A549 (cell line): Measurements from ENCODE around the gene SYT13. TPM values are rescaled to one million over a fixed set of nuclear protein-coding genes. Genes with fewer than 3 reads are reported as not detected.

Source experiments
- ATAC-seq, 2 experiments: fragments of 200-7000 bp in 1 of 2; fragments of >200 bp in 1 of 2; cut with Nextera tagmentation in 1 of 2; cut with Tn5 transposase in 1 of 2; 3 replicates each; pipeline versions ENCODE4 v1.8.0 to v1.9.1; 2018 to 2020; ENCODE audit warnings: mild to moderate bottlenecking in 1 of 2, moderate library complexity in 1 of 2
- CTCF ChIA-PET: fragments of 300-600 bp; sonication (Branson Sonifier 250); formaldehyde crosslinking; extraction: SDS; loops from one replicate; lab custom pipeline; 2021; ENCODE audit warnings: antibody characterized with exemption, inconsistent platforms; lab: Yijun Ruan, JAX
- POLR2A ChIA-PET: fragments of 350-600 bp; formaldehyde crosslinking; extraction: SDS; loops from one replicate; lab custom pipeline; 2021; ENCODE audit warnings: antibody characterized with exemption, inconsistent platforms; lab: Yijun Ruan, JAX
- DNase-seq, 2 experiments: peaks; one replicate each; pipeline versions ENCODE4 v3.0.0 to v3.0.0-alpha.2; 2011 to 2016; ENCODE audit warnings: low read depth in 1 of 2, low spot score in 1 of 2
- FAIRE-seq: peaks from 2 replicates; lab custom pipeline; 2011; peaks lifted over from hg19 to GRCh38; lab: Jason Lieb, UNC
- H3K27ac ChIP-seq, 2 experiments: fragments of >200 bp; sonication (Bioruptor Twin); formaldehyde crosslinking; 3 replicates each; pipeline ENCODE4 v1.5.1; 2016 to 2017
- H3K4me1 ChIP-seq: fragments of >200 bp; sonication (Bioruptor Twin); formaldehyde crosslinking; 3 replicates; pipeline ENCODE4 v1.6.1; 2016
- H3K4me2 ChIP-seq: fragments of >200 bp; sonication (Bioruptor Twin); formaldehyde crosslinking; 3 replicates; pipeline ENCODE4 v1.6.1; 2016
- H3K4me3 ChIP-seq: fragments of >200 bp; sonication (Bioruptor Twin); formaldehyde crosslinking; 3 replicates; pipeline ENCODE4 v1.5.1; 2016
- H3K9me3 ChIP-seq: fragments of >200 bp; sonication (Bioruptor Twin); formaldehyde crosslinking; 3 replicates; pipeline ENCODE4 v1.6.1; 2016
- BCL3 ChIP-seq: fragments of >200 bp; sonication (Bioruptor Twin); formaldehyde crosslinking; IDR thresholded peaks from 3 replicates; pipeline ENCODE4 v1.6.1; 2016
- CHD4 ChIP-seq: fragments of 200-600 bp; sonication (generic); IDR thresholded peaks from 2 replicates; pipeline ENCODE4 v1.6.1; 2016; ENCODE audit warnings: antibody characterized with exemption, mild to moderate bottlenecking, borderline replicate concordance
- FOSB ChIP-seq: fragments of 250-450 bp; sonication (Bioruptor Pico); IDR thresholded peaks from 2 replicates; pipeline ENCODE4 v1.5.0; 2020; ENCODE audit warnings: mild to moderate bottlenecking, moderate library complexity
- HDAC2 ChIP-seq: fragments of 200-600 bp; sonication (generic); IDR thresholded peaks from 2 replicates; pipeline ENCODE4 v1.6.1; 2016
- MAX ChIP-seq: IDR thresholded peaks from 2 replicates; pipeline ENCODE4 v1.6.1; 2012
- PBX3 ChIP-seq: IDR thresholded peaks from 2 replicates; pipeline ENCODE4 v1.6.1; 2012
- RARB ChIP-seq: fragments of 250-450 bp; sonication (Bioruptor Pico); IDR thresholded peaks from 2 replicates; pipeline ENCODE4 v1.8.0; 2021; ENCODE audit warnings: mild to moderate bottlenecking, moderate library complexity
- REST ChIP-seq: fragments of 200-600 bp; sonication (generic); IDR thresholded peaks from 2 replicates; pipeline ENCODE4 v1.6.1; 2016; ENCODE audit warnings: antibody characterized with exemption, mild to moderate bottlenecking, moderate library complexity
- RFX5 ChIP-seq: fragments of 450-650 bp; IDR thresholded peaks from 2 replicates; pipeline ENCODE4 v1.7.1; 2014; ENCODE audit warnings: antibody characterized with exemption, mild to moderate bottlenecking, moderate library complexity
- TFCP2L1 ChIP-seq: fragments of 250-450 bp; sonication (Bioruptor Pico); IDR thresholded peaks from 2 replicates; pipeline ENCODE4 v1.5.0; 2021; ENCODE audit warnings: mild to moderate bottlenecking
- USF2 ChIP-seq: fragments of 450-650 bp; IDR thresholded peaks from 2 replicates; pipeline ENCODE4 v1.6.1; 2014; ENCODE audit warnings: antibody characterized with exemption
- ZFP36 ChIP-seq: fragments of 450-650 bp; IDR thresholded peaks from 2 replicates; pipeline ENCODE4 v1.6.1; 2014; ENCODE audit warnings: borderline replicate concordance; ENCODE audit not compliant: partially characterized antibody
- ZNF302 ChIP-seq: fragments of 250-450 bp; sonication (Bioruptor Pico); IDR thresholded peaks from 2 replicates; pipeline ENCODE4 v1.9.0; 2021; ENCODE audit warnings: inconsistent platforms, mild to moderate bottlenecking, moderate library complexity
- ZSCAN20 ChIP-seq: fragments of 250-450 bp; sonication (Bioruptor Pico); IDR thresholded peaks from 2 replicates; pipeline ENCODE4 v1.8.0; 2022; ENCODE audit warnings: mild to moderate bottlenecking, moderate library complexity
- WGBS: methylation state at CpG from one replicate; pipeline ENCODE4 v1.1.6; 2017; ENCODE audit errors: missing lambda C conversion rate; 5-methylcytosine and 5-hydroxymethylcytosine counted together
- polyA plus RNA-seq, 4 experiments: library from polyadenylated mRNA; depleted of rRNA in 3 of 4; stranded (reverse); fragments of >200 nt; fragmentation: RNase III in 1 of 4; extraction: RNeasy Plus Mini Kit Qiagen cat#74134 plus additional on column Dnase treatment in 1 of 4; gene quantifications; 2 replicates in 3 of 4; 3 replicates in 1 of 4; pipeline ENCODE4 v1.2.3, GENCODE V29; 2011 to 2017
- TF ChIP-seq, protein P1 (sequence below): IDR thresholded peaks from 2 replicates; pipeline ENCODE4 v1.6.1; 2012; ENCODE audit warnings: low read depth, borderline replicate concordance
- TF ChIP-seq, protein P2 (sequence below): fragments of >200 bp; sonication (Bioruptor Twin); formaldehyde crosslinking; IDR thresholded peaks from 3 replicates; pipeline ENCODE4 v1.5.1; 2016

SYT13 gene
- polyA plus RNA-seq, 2 of the 4 experiments (the other 2 are of a cell fraction), result 8.1 to 12.9 TPM

GRCh38 chr11:45301537-45302246, 15.6 kb upstream of the SYT13 start:
- Histone ChIP-seq H3K4me3 (no peak overlapping the region), H3K4me2 (no peak overlapping the region), H3K27ac (no peak overlapping the region), H3K4me1 (peaks cover 4% of the 10 kb centered on the region; the same call in 1 of the 3 replicates), H3K9me3 (no peaks in the 10 kb centered on the region)
- no peak for FAIRE-seq
- no peak for DNase-seq
- TF ChIP-seq, protein P1, sequence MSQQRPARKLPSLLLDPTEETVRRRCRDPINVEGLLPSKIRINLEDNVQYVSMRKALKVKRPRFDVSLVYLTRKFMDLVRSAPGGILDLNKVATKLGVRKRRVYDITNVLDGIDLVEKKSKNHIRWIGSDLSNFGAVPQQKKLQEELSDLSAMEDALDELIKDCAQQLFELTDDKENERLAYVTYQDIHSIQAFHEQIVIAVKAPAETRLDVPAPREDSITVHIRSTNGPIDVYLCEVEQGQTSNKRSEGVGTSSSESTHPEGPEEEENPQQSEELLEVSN, result no peak
- TF ChIP-seq, protein P2, sequence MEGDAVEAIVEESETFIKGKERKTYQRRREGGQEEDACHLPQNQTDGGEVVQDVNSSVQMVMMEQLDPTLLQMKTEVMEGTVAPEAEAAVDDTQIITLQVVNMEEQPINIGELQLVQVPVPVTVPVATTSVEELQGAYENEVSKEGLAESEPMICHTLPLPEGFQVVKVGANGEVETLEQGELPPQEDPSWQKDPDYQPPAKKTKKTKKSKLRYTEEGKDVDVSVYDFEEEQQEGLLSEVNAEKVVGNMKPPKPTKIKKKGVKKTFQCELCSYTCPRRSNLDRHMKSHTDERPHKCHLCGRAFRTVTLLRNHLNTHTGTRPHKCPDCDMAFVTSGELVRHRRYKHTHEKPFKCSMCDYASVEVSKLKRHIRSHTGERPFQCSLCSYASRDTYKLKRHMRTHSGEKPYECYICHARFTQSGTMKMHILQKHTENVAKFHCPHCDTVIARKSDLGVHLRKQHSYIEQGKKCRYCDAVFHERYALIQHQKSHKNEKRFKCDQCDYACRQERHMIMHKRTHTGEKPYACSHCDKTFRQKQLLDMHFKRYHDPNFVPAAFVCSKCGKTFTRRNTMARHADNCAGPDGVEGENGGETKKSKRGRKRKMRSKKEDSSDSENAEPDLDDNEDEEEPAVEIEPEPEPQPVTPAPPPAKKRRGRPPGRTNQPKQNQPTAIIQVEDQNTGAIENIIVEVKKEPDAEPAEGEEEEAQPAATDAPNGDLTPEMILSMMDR, result no peak
- TF ChIP-seq RFX5, result no peak
- no peak for TF ChIP-seq ZSCAN20 (CRISPR knock-in tag)
- no peak for TF ChIP-seq ZFP36
- no peak for TF ChIP-seq CHD4
- TF ChIP-seq USF2, result no peak
- no peak for TF ChIP-seq ZNF302 (CRISPR knock-in tag)
- no peak for TF ChIP-seq TFCP2L1 (CRISPR knock-in tag)
- TF ChIP-seq PBX3, result no peak
- TF ChIP-seq REST, result no peak
- TF ChIP-seq HDAC2, result no peak
- TF ChIP-seq MAX, result no peak
- TF ChIP-seq FOSB (CRISPR knock-in tag), result no peak
- TF ChIP-seq RARB (CRISPR knock-in tag), result no peak
- no peak for TF ChIP-seq BCL3
- CTCF ChIA-PET, result interaction anchor here (0.9 to 1.4 kb wide), 2 partner anchors 30 to 198 kb away, joined by 3 to 5 read pairs; no protein-coding TSS in a partner anchor
- POLR2A ChIA-PET, result no interaction called here
- 72% methylated on average over 4 of the region's 7 CpGs for WGBS
- no peak for ATAC-seq
